Peyer's patch (tissue), 4 donors: Measurements from ENCODE around the gene UBE2E2. TPM values are rescaled to one million over a fixed set of nuclear protein-coding genes. Genes with fewer than 3 reads are reported as not detected.
A peak's percentile ranks its signal among the peaks of the same experiment; 100 is the strongest.

Experiments
- DNase-seq, 3 donors: peaks; one replicate each; pipeline ENCODE4 v3.0.0-alpha.2; 2017 to 2019
- H3K27ac ChIP-seq, 4 donors: fragments of 200-600 bp; sonication (generic); one replicate each; pipeline ENCODE4 v1.5.1; 2016 to 2019
- H3K27me3 ChIP-seq, 2 donors: fragments of 200-600 bp; sonication (generic); one replicate each; pipeline ENCODE4 v1.5.1; 2019
- H3K36me3 ChIP-seq, 3 donors: fragments of 200-600 bp; sonication (generic); one replicate each; pipeline ENCODE4 v1.5.1; 2016 to 2019
- H3K4me1 ChIP-seq, 4 donors: fragments of 200-600 bp; sonication (generic); one replicate each; pipeline ENCODE4 v1.5.1; 2016 to 2019
- H3K4me3 ChIP-seq, 4 donors: fragments of 200-600 bp; sonication (generic); 1 replicate in 3 of 4; 2 replicates in 1 of 4; pipeline ENCODE4 v1.5.1; 2016 to 2019; ENCODE audit warnings: mild to moderate bottlenecking in 1 of 4
- H3K9me3 ChIP-seq, 4 donors: fragments of 200-600 bp; sonication (generic); one replicate each; pipeline ENCODE4 v1.5.1; 2016 to 2019; ENCODE audit warnings: mild to moderate bottlenecking in 1 of 4
- POLR2A ChIP-seq, 2 donors: fragments of 450-650 bp; IDR thresholded peaks; one replicate each; pipeline ENCODE4 v1.5.1; 2017; ENCODE audit warnings: antibody characterized with exemption in 2 of 2, mild to moderate bottlenecking in 2 of 2, moderate library complexity in 2 of 2
- total RNA-seq, 4 donors: library from RNA; depleted of rRNA; stranded (reverse); fragments of >200 nt; gene quantifications; one replicate each; pipeline ENCODE4 v1.1.0, GENCODE V29; 2016
- TF ChIP-seq, protein P1 (sequence below), 6 experiments: fragments of 450-650 bp in 4 of 6; fragments of 200-600 bp in 2 of 6; sonication (generic) in 1 of 6; IDR thresholded peaks; one replicate each; pipeline ENCODE4 v1.5.1; 2017 to 2019; ENCODE audit warnings: antibody characterized with exemption in 6 of 6, mild to moderate bottlenecking in 3 of 6, moderate library complexity in 1 of 6

UBE2E2 gene
- total RNA-seq, 4 donors from 2014 or later: 0.70 to 37.1 (median 20.8) TPM

DNA sequence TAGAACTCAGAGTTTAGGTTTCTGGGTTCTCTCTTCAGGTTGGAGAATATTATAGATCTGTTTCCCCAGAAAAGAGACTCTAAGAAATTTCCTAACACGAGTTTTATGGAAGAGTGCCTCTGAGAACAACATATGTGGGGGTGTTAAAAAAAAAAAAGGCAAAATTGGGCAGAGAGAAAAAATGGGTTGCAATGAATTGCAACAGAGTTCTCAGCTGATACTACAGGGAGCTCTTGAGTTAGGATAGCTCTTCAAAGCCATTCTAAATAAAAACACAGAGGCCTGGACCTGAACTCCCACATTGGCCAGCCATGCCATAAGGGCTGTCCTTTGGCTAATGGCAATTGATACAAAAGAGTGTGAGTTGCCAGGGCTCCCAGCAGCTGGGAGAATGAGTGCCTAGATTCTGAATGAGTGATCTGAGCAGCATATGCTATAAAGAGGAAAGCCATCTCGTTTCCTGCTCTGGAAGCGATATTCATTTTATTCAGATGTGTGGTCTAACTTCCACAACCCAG is 20.1 kb upstream of the UBE2E2 start:
- TF ChIP-seq, protein P1, sequence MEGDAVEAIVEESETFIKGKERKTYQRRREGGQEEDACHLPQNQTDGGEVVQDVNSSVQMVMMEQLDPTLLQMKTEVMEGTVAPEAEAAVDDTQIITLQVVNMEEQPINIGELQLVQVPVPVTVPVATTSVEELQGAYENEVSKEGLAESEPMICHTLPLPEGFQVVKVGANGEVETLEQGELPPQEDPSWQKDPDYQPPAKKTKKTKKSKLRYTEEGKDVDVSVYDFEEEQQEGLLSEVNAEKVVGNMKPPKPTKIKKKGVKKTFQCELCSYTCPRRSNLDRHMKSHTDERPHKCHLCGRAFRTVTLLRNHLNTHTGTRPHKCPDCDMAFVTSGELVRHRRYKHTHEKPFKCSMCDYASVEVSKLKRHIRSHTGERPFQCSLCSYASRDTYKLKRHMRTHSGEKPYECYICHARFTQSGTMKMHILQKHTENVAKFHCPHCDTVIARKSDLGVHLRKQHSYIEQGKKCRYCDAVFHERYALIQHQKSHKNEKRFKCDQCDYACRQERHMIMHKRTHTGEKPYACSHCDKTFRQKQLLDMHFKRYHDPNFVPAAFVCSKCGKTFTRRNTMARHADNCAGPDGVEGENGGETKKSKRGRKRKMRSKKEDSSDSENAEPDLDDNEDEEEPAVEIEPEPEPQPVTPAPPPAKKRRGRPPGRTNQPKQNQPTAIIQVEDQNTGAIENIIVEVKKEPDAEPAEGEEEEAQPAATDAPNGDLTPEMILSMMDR (IDR thresholded peaks at IDR 0.05): no peak
- no peak for TF ChIP-seq POLR2A (IDR thresholded peaks at IDR 0.05)
- H3K27me3 ChIP-seq: no peaks in the 10 kb centered on the region
- DNase-seq: no peak
- H3K36me3 ChIP-seq: no peaks in the 10 kb centered on the region
- H3K4me1 ChIP-seq: no peaks in the 10 kb centered on the region
- H3K9me3 ChIP-seq: no peaks in the 10 kb centered on the region
- H3K4me3 ChIP-seq: no peak overlapping the region
- H3K27ac ChIP-seq: no peak overlapping the region

DNA sequence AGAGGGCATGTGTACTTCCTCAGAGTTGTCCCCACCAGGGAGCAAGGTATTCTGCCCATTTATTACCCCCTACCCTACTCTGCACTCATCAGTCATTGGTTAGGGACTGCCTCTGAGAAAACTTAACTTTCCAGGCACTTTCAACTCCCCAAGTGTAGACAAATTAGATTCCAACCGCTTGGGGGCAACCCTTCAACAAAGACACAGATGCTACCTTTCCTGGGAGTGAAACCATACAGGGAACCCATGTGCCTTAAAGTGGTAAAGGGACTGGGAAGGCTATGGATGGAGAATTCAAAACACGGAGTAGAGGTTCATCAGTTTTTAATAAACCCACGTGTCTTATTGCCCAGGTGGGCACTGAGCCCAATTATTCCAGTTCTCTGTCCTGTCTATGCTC is 19.4 kb upstream of the UBE2E2 start:
- peak in 1 of 3 donors; percentile 53 for DNase-seq
- TF ChIP-seq, protein P1 (IDR thresholded peaks at IDR 0.05): peak in 3 of 6 experiments; percentile 38 to 45 (median 43)
- no peak for TF ChIP-seq POLR2A (IDR thresholded peaks at IDR 0.05)

DNA sequence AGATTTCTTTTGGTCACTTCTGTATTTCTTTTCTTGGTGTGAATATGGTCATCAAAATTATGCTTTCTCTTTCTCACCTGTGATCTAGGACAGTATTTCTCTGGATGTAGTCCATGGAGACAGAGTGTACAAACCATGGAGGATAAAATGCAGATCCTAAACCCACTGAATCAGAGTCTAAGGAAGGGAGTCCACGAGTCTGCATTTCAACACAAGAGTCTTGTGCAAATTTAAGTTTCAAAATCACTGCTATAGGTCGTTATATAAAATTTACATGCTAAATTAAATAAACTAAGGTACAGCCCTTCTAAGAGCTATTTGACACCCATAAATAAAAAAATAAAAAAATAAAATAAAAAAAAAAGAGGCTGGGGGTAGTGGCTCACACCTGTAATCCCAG is 17.3 kb upstream of the UBE2E2 start:
- Histone ChIP-seq H3K36me3 (no peaks in the 10 kb centered on the region), H3K4me3 (no peak overlapping the region), H3K4me1 (no peaks in the 10 kb centered on the region), H3K27me3 (no peaks in the 10 kb centered on the region), H3K9me3 (no peaks in the 10 kb centered on the region), H3K27ac (no peak overlapping the region)
- TF ChIP-seq, protein P1 (IDR thresholded peaks at IDR 0.05): no peak
- no peak for TF ChIP-seq POLR2A (IDR thresholded peaks at IDR 0.05)
- DNase-seq: no peak

More for the DNA sequence above, 19.4 kb upstream of the UBE2E2 start:
- Histone ChIP-seq H3K36me3 (no peaks in the 10 kb centered on the region), H3K9me3 (no peaks in the 10 kb centered on the region), H3K4me3 (no peak overlapping the region), H3K27ac (no peak overlapping the region), H3K4me1 (no peaks in the 10 kb centered on the region), H3K27me3 (no peaks in the 10 kb centered on the region)

DNA sequence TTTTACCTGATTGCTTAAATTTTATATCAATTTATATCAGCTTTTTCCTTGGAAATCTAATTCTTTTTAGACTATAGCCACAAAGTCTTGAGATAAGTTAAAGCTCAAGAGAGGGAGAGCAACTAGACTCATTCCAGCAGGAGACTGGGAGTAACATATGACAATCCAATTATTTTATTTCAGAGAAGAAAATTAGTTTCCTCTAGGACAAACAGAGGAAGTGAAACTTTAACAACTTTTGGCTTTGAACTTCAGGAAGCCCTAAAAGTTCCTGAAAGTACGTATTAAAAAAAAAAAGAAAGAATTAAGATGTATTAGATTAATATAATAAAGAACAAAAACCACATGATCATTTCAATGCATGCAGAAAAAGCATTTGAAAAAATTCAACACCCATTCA is 13.9 kb upstream of the UBE2E2 start:
- Histone ChIP-seq H3K36me3 (no peaks in the 10 kb centered on the region), H3K27me3 (no peaks in the 10 kb centered on the region), H3K4me1 (no peaks in the 10 kb centered on the region), H3K4me3 (no peak overlapping the region), H3K9me3 (no peaks in the 10 kb centered on the region), H3K27ac (no peak overlapping the region)
- TF ChIP-seq POLR2A (IDR thresholded peaks at IDR 0.05): no peak
- TF ChIP-seq, protein P1 (IDR thresholded peaks at IDR 0.05): no peak
- no peak for DNase-seq

DNA sequence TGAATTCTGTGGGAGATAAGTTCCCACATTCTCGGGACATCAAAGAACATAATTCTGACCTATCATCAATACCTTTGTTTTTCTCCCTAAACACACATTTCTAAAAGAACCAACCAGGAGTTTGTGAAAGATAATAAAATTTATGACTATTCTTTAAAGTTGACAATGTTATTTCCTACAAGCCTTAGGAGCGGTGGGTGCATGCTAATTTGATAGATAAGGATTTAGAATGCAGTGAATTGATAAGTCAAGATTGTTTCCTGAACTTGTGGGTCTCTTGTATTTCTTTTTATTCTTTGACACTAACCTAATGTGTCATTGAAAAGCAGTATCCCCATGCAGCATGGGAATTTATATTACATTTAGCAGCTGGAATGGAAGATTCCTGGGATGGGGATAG is 10.3 kb upstream of the UBE2E2 start:
- no peaks in the 10 kb centered on the region for H3K4me1 ChIP-seq
- DNase-seq: no peak
- no peaks in the 10 kb centered on the region for H3K36me3 ChIP-seq
- H3K27ac ChIP-seq: no peak overlapping the region
- TF ChIP-seq POLR2A (IDR thresholded peaks at IDR 0.05): no peak
- TF ChIP-seq, protein P1 (IDR thresholded peaks at IDR 0.05): no peak
- H3K4me3 ChIP-seq: no peak overlapping the region
- no peaks in the 10 kb centered on the region for H3K27me3 ChIP-seq
- H3K9me3 ChIP-seq: no peaks in the 10 kb centered on the region

DNA sequence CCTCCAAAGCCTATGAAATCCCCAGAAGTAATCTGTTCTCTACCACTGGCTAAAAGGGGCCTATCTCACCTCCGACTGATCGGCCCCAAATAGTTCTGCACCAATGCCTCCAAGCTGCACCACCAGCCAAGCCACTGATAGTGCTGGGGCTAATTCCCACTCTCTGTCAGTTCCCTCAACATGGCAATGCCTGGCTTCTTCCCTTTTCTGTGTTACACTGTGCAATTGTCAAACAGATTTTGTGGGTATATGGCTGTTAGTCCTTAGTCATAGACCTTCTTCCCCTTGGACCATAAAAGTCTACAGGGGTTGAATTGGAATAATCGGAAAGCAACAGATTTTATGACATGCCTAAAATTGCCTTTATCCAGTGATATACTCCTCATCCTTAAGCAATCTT is 9.3 kb upstream of the UBE2E2 start:
- Histone ChIP-seq H3K27me3 (no peaks in the 10 kb centered on the region), H3K4me3 (no peak overlapping the region), H3K4me1 (no peaks in the 10 kb centered on the region), H3K27ac (no peak overlapping the region), H3K36me3 (no peaks in the 10 kb centered on the region), H3K9me3 (no peaks in the 10 kb centered on the region)
- TF ChIP-seq POLR2A (IDR thresholded peaks at IDR 0.05): no peak
- TF ChIP-seq, protein P1 (IDR thresholded peaks at IDR 0.05): no peak
- no peak for DNase-seq
